ENCODE data around the gene ZNF343.

DNA sequence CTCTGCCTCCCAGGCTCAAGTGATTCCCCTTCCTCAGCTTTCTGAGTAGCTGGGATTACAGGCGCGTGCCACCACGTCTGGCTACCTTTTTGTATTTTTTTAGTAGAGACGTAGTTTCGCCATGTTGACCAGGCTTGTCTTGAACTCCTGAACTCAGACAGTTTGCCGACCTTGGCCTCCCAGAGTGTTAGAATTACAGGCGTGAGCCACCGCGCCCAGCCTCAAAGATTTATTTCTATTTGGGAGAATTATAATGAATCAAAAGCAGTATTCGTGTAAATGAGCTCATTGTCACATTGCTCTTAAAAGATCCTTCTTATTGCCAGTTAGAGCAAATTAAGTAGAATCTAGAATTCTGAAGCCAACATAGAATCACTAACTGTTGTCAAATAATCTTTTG is 9.4 kb upstream of the ZNF343 start:
- TF ChIP-seq, protein P1, sequence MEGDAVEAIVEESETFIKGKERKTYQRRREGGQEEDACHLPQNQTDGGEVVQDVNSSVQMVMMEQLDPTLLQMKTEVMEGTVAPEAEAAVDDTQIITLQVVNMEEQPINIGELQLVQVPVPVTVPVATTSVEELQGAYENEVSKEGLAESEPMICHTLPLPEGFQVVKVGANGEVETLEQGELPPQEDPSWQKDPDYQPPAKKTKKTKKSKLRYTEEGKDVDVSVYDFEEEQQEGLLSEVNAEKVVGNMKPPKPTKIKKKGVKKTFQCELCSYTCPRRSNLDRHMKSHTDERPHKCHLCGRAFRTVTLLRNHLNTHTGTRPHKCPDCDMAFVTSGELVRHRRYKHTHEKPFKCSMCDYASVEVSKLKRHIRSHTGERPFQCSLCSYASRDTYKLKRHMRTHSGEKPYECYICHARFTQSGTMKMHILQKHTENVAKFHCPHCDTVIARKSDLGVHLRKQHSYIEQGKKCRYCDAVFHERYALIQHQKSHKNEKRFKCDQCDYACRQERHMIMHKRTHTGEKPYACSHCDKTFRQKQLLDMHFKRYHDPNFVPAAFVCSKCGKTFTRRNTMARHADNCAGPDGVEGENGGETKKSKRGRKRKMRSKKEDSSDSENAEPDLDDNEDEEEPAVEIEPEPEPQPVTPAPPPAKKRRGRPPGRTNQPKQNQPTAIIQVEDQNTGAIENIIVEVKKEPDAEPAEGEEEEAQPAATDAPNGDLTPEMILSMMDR (conservative IDR thresholded peaks at IDR 0.05 in 1 of 2, IDR thresholded peaks at IDR 0.05 in 1 of 2; ENCODE audit: low read depth in 1 of 2, low read length in 2 of 2), result no peak
- TF ChIP-seq EZH2 (IDR thresholded peaks at IDR 0.05; ENCODE audit: low read length, missing control alignments), result no peak
